ENCODE results near the gene TMEM151B. TPM values are rescaled to one million over a fixed set of nuclear protein-coding genes. Genes with fewer than 3 reads are reported as not detected.
"Not testable (repeated sequence)": the region's sequence is repeated elsewhere in the genome, so short reads cannot be mapped to it uniquely, and the experiment has no call there.

The TMEM151B gene
- total RNA-seq, 2 donors from 2014 or later: 0.11 to 2.6 TPM

DNA sequence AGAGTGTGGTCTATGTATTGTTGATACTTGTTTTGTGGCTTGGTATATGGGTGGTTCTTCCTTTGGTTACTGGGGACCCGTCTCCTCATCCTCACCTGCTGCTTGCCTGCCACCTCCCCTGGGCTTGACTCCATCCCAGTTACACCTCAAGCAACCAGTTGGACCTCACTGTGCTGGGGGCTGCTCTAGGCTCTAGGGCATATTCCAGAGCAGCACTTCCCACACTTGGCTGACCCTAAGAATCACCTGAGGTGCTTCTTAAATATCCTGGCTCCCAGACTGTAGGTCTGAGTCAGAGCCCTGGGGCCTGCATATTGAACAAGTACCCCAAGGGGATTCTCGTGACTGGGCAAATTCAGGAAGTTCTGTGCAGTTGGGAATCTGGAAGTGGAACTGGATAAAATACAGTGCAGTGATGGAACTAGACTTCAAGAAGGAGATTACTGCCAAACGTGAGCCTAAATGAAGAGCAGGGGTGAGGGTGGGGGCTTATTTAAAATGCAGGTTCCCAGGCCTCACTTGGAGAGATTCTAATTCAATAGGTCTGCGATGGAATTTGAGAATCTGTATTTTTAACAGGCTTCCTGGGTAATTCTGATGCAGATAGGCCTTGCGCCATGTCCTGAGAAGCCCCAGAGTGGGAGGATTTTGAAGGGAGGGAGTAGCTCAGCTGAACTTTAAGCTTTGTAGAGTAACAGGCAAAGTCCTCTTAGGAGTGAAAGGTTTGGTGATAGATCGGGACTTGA is 79.8 kb downstream of the TMEM151B start:
- DNase-seq (ENCODE audit: low spot score): no peak
- TF ChIP-seq, protein P1, sequence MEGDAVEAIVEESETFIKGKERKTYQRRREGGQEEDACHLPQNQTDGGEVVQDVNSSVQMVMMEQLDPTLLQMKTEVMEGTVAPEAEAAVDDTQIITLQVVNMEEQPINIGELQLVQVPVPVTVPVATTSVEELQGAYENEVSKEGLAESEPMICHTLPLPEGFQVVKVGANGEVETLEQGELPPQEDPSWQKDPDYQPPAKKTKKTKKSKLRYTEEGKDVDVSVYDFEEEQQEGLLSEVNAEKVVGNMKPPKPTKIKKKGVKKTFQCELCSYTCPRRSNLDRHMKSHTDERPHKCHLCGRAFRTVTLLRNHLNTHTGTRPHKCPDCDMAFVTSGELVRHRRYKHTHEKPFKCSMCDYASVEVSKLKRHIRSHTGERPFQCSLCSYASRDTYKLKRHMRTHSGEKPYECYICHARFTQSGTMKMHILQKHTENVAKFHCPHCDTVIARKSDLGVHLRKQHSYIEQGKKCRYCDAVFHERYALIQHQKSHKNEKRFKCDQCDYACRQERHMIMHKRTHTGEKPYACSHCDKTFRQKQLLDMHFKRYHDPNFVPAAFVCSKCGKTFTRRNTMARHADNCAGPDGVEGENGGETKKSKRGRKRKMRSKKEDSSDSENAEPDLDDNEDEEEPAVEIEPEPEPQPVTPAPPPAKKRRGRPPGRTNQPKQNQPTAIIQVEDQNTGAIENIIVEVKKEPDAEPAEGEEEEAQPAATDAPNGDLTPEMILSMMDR (IDR thresholded peaks at IDR 0.05): no peak
- H3K9me3 ChIP-seq: no peaks in the 10 kb centered on the region
- H3K4me1 ChIP-seq: no peaks in the 10 kb centered on the region
- no peaks in the 10 kb centered on the region for H3K27me3 ChIP-seq
- H3K4me3 ChIP-seq: no peak overlapping the region
- H3K27ac ChIP-seq: no peak overlapping the region
- H3K36me3 ChIP-seq: no peaks in the 10 kb centered on the region

- not testable (repeated sequence) for H3K9me3 ChIP-seq; H3K4me1 ChIP-seq; DNase-seq (ENCODE audit: low spot score); H3K4me3 ChIP-seq; H3K36me3 ChIP-seq; H3K27ac ChIP-seq; H3K27me3 ChIP-seq
Observed at GRCh38 chr6:44350650-44350994, 80.4 kb downstream of the TMEM151B start.

DNA sequence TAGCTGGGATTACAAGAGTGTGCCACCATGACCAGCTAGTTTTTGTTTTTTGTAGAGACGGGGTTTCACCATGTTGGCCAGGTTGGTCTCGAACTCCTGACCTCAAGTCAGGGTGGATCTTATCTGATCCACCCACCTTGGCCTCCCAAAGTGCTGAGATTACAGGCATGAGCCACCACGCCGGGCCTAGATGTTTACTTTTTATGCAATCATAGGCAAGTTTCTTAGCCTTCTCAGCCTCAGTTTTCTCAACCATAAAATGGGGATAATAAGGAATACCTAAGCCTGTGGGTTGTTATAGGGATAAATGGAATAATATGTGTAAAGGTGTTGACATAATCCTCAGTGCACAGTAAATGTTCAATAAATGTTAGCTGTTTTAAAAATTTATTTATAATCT is 82.0 kb downstream of the TMEM151B start:
- TF ChIP-seq, protein P1 (IDR thresholded peaks at IDR 0.05): no peak
- Histone ChIP-seq H3K36me3 (no peaks in the 10 kb centered on the region), H3K4me1 (no peaks in the 10 kb centered on the region), H3K4me3 (no peak overlapping the region), H3K27me3 (no peaks in the 10 kb centered on the region), H3K9me3 (no peaks in the 10 kb centered on the region), H3K27ac (no peak overlapping the region)
- no peak for DNase-seq (ENCODE audit: low spot score)

DNA sequence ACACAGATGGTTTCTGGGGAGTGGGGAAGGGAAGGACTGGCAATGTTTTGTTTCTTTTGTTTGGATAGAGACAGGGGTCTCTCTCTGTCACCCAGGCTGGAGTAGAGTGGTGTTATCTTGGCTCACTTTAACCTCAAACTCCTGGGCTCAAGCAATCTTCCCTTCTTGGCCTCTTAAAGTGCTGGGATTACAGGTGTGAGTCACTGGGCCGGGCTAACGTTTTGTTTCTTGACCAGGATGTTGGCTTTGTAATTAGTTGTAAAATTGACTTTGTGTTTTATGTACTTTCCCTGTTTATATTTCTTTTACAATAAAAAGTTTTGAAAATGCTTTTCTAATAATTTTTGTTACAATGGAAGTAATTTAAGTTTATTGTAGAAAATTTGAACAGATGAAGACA is 83.1 kb downstream of the TMEM151B start:
- H3K36me3 ChIP-seq: no peaks in the 10 kb centered on the region
- no peak for DNase-seq (ENCODE audit: low spot score)
- H3K9me3 ChIP-seq: no peaks in the 10 kb centered on the region
- H3K27me3 ChIP-seq: no peaks in the 10 kb centered on the region
- H3K4me1 ChIP-seq: no peaks in the 10 kb centered on the region
- TF ChIP-seq, protein P1 (IDR thresholded peaks at IDR 0.05): no peak
- H3K27ac ChIP-seq: no peak overlapping the region
- no peak overlapping the region for H3K4me3 ChIP-seq

DNA sequence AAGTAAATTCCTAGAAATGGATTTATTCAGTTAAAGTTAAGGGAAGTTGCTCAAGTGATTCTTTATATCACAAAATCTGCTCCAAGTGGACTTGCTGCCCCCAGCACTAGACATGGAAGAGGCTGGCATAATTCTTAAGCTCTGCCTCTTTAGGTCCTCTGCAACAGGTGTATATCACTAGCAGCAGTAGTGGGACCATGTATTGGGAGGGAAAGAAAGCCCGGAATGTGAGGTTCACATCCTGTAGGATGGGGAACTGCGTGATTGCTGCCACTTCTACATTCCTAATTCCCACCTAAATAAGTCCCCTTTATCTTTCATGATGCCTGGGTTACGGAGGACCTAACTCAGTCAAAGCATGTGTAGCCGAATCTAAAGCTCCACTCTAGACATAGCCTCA is 85.4 kb downstream of the TMEM151B start:
- TF ChIP-seq, protein P1 (IDR thresholded peaks at IDR 0.05): no peak
- no peak overlapping the region for H3K27ac ChIP-seq
- no peaks in the 10 kb centered on the region for H3K27me3 ChIP-seq
- H3K4me3 ChIP-seq: no peak overlapping the region
- H3K36me3 ChIP-seq: no peaks in the 10 kb centered on the region
- H3K4me1 ChIP-seq: no peaks in the 10 kb centered on the region
- DNase-seq (ENCODE audit: low spot score): no peak
- H3K9me3 ChIP-seq: no peaks in the 10 kb centered on the region

- H3K27ac ChIP-seq: no peak overlapping the region
- H3K27me3 ChIP-seq: no peaks in the 10 kb centered on the region
- no peak for DNase-seq (ENCODE audit: low spot score)
- TF ChIP-seq, protein P1 (IDR thresholded peaks at IDR 0.05): no peak
- no peak overlapping the region for H3K4me3 ChIP-seq
- no peaks in the 10 kb centered on the region for H3K9me3 ChIP-seq
- H3K36me3 ChIP-seq: no peaks in the 10 kb centered on the region
- no peaks in the 10 kb centered on the region for H3K4me1 ChIP-seq
Observed at GRCh38 chr6:44356487-44356886, 86.2 kb downstream of the TMEM151B start.

MicroRNAs within 50 kb of the gene (microRNA counts, 767-probe panel; counts per million panel counts)
- 0 to 1,062 counts per million in 2 donors for microRNA hsa-miR-4647

Other genes starting within 250 kb of the TMEM151B start
- 10 to 100 TPM; 44.1 to 45.9 TPM for gene MRPL14, start 143.0 kb upstream of the TMEM151B start, total RNA-seq
- 10 to 100 TPM; 29.2 to 37.1 TPM for gene TMEM63B, start 142.9 kb upstream of the TMEM151B start, total RNA-seq
- gene CAPN11, start 111.6 kb upstream of the TMEM151B start, total RNA-seq: under 1 TPM; 0.16 to 0.44 TPM
- gene MYMX, start 53.5 kb upstream of the TMEM151B start, total RNA-seq: not detected
- gene SLC29A1, start 46.9 kb upstream of the TMEM151B start, total RNA-seq: 100 to 1,000 TPM; 105 to 256 TPM
- gene HSP90AB1, start 23.3 kb upstream of the TMEM151B start, total RNA-seq: 100 to 1,000 TPM; 716 to 772 TPM
- 10 to 100 TPM; 23.0 to 23.7 TPM for gene SLC35B2, start 12.9 kb upstream of the TMEM151B start, total RNA-seq
- gene NFKBIE, start 4.9 kb upstream of the TMEM151B start, total RNA-seq: 1 to 10 TPM; 3.8 to 8.7 TPM
- 1 to 10 TPM; 6.5 to 7.4 TPM for gene AARS2, start 42.9 kb downstream of the TMEM151B start, total RNA-seq
- not detected for gene SPATS1, start 72.2 kb downstream of the TMEM151B start, total RNA-seq
- gene CDC5L, start 117.3 kb downstream of the TMEM151B start, total RNA-seq: 10 to 100 TPM; 16.4 to 16.5 TPM

Measured in right atrium auricular region (tissue), 2 donors.